Lung (tissue), 12 donors: Measurements from ENCODE around the gene SMARCD1. TPM values are rescaled to one million over a fixed set of nuclear protein-coding genes. Genes with fewer than 3 reads are reported as not detected.

ENCODE experiments used
- ATAC-seq: fragments of 200-7000 bp; cut with Tn5 transposase; one replicate; pipeline ENCODE4 v1.9.1; 2020; ENCODE audit warnings: moderate number of reproducible peaks; ENCODE audit not compliant: insufficient read depth, low FRiP score
- DNase-seq, 3 donors: peaks; one replicate each; pipeline ENCODE4 v3.0.0-alpha.2; 2013 to 2017
- H3K27ac ChIP-seq, 2 donors: one replicate each; pipeline ENCODE4 v1.5.1; 2013; ENCODE audit warnings: mild to moderate bottlenecking in 2 of 2, moderate library complexity in 2 of 2, control low read depth in 1 of 2, inconsistent platforms in 1 of 2, low read depth in 1 of 2, low read length in 1 of 2
- H3K27me3 ChIP-seq, 3 donors: one replicate each; pipeline ENCODE4 v1.5.1; 2013; ENCODE audit warnings: low read length in 2 of 3; ENCODE audit not compliant: control insufficient read depth in 3 of 3, insufficient read depth in 3 of 3
- H3K36me3 ChIP-seq, 4 donors: one replicate each; pipeline ENCODE4 v1.5.1; 2013; ENCODE audit warnings: low read length in 4 of 4, mild to moderate bottlenecking in 1 of 4, moderate library complexity in 1 of 4; ENCODE audit not compliant: control insufficient read depth in 4 of 4, insufficient read depth in 4 of 4
- H3K4me1 ChIP-seq, 5 donors: one replicate each; pipeline ENCODE4 v1.5.1; 2013; ENCODE audit warnings: low read length in 5 of 5, mild to moderate bottlenecking in 2 of 5, moderate library complexity in 1 of 5; ENCODE audit not compliant: control insufficient read depth in 5 of 5, insufficient read depth in 5 of 5
- H3K4me3 ChIP-seq: one replicate; pipeline ENCODE4 v1.5.1; 2013; ENCODE audit warnings: mild to moderate bottlenecking, control low read depth, moderate library complexity
- H3K9ac ChIP-seq, 2 donors: one replicate each; pipeline ENCODE4 v1.5.1; 2013; ENCODE audit warnings: low read length in 2 of 2, control low read depth in 1 of 2; ENCODE audit not compliant: insufficient read depth in 1 of 2
- H3K9me3 ChIP-seq, 4 donors: one replicate each; pipeline ENCODE4 v1.5.1; 2013; ENCODE audit warnings: low read length in 3 of 4, mild to moderate bottlenecking in 1 of 4, moderate library complexity in 1 of 4; ENCODE audit not compliant: control insufficient read depth in 4 of 4, insufficient read depth in 3 of 4
- WGBS, 2 donors: extraction: QIAGEN DNeasy Blood & Tissue Kit; methylation state at CpG; one replicate each; pipeline ENCODE4 v1.1.7; 2013; 5-methylcytosine and 5-hydroxymethylcytosine counted together
- polyA plus RNA-seq, 2 donors: library from polyadenylated mRNA; stranded (reverse); fragments of 200-250 nt; gene quantifications; one replicate each; pipeline ENCODE4 v1.2.1, GENCODE V29; 2013
- total RNA-seq, 2 donors: library from RNA; depleted of rRNA in 1 of 2; stranded (reverse); fragments of >200 nt in 1 of 2; gene quantifications; one replicate each; pipeline ENCODE4 v1.2.1, GENCODE V29; 2014 to 2021
- TF ChIP-seq, protein P1 (sequence below): IDR thresholded peaks from 2 replicates; pipeline ENCODE4 v1.5.1; 2012; ENCODE audit warnings: mild to moderate bottlenecking; ENCODE audit errors: control extremely low read depth, extremely low read depth
- donor health status: control.
- donor health status: control.
- donor health status: Bipolar disorder and iron deficiency.
- donor health status: healthy.
- donor health status: DM: yes; HTN: yes; CAD: no.

SMARCD1 gene
- total and polyA plus RNA-seq, 4 donors = 11.9 to 58.8 (median 41.6) TPM

DNA sequence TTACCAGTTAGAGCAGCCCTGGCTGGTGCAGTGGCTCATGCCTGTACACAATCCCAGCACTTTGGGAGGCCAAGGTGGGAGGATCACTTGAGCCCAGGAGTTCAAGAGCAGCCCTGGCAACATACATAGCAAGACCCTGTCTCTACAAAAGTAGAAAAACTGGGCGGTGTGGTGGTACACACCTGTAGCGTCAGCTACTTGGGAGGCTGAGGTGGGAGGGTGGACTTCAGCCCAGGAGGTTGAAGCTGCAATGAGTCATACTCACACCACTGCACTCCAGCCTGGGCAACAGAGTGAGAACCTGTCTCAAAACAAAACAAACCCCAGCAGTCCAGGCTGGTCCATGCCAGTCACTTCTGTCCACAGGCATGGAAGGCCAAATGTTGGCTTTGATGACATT is 34.2 kb downstream of the SMARCD1 start:
- TF ChIP-seq, protein P1, sequence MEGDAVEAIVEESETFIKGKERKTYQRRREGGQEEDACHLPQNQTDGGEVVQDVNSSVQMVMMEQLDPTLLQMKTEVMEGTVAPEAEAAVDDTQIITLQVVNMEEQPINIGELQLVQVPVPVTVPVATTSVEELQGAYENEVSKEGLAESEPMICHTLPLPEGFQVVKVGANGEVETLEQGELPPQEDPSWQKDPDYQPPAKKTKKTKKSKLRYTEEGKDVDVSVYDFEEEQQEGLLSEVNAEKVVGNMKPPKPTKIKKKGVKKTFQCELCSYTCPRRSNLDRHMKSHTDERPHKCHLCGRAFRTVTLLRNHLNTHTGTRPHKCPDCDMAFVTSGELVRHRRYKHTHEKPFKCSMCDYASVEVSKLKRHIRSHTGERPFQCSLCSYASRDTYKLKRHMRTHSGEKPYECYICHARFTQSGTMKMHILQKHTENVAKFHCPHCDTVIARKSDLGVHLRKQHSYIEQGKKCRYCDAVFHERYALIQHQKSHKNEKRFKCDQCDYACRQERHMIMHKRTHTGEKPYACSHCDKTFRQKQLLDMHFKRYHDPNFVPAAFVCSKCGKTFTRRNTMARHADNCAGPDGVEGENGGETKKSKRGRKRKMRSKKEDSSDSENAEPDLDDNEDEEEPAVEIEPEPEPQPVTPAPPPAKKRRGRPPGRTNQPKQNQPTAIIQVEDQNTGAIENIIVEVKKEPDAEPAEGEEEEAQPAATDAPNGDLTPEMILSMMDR = no peak
- ATAC-seq (no peak), DNase-seq (no peak)
- no peak overlapping the region for H3K9ac ChIP-seq
- peaks cover 9 to 44% (median 15%) of the 10 kb centered on the region in 4 donors for H3K36me3 ChIP-seq
- H3K4me3 ChIP-seq = no peak overlapping the region
- no peak overlapping the region for H3K27ac ChIP-seq
- WGBS, 2 donors = 92 to 99% methylated on average over 2 of the region's 2 CpGs
- H3K4me1 ChIP-seq = peaks cover 0 to 8% (median 0%) of the 10 kb centered on the region in 5 donors
- no peaks in the 10 kb centered on the region for H3K9me3 ChIP-seq
- H3K27me3 ChIP-seq = no peaks in the 10 kb centered on the region

DNA sequence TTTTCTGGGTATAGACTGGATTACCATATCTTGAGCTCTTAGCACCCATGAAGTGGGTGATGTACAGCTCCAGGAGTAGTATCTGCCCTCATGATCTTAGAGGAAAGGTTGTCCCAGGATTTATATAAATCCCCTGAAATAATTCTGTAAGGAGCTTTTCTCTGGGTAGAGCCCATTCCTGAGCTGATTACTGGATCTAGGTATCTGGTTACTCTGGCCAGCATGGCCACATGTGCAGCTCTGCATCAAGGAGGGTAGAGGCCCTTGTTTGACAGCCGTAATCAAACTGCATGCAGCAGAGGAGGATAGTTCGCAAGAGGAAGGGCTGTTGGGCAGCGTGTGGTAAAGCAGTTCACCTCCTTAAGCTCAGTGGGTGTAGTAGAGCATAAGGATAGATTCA is 35.4 kb downstream of the SMARCD1 start:
- TF ChIP-seq, protein P1 = no peak
- Histone ChIP-seq H3K36me3 (peaks cover 9 to 42% (median 15%) of the 10 kb centered on the region in 4 donors), H3K9me3 (no peaks in the 10 kb centered on the region), H3K27ac (no peak overlapping the region), H3K27me3 (no peaks in the 10 kb centered on the region), H3K9ac (no peak overlapping the region), H3K4me1 (peaks cover 0 to 8% (median 0%) of the 10 kb centered on the region in 5 donors), H3K4me3 (no peak overlapping the region)
- DNase-seq (no peak), ATAC-seq (no peak)
- 93 to 94% methylated on average over 3 of the region's 3 CpGs for WGBS, 2 donors

DNA sequence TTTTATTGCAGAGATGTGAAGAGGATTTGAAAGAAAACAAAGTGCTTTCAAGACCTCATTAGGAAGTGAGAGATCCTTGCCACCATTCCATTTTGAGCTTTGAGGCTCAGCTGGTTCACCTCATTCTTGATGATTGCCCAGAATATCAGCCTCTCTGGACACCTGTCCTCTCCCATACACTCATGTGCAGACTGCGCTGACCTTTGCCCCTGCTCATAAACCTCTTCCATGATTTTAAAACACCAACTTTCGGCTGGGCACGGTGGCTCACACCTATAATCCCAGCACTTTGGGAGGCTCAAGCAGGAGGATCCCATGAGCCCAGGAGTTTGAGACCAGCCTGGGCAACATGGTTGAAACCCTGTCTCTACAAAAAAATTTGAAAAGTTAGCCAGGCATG is 35.8 kb downstream of the SMARCD1 start:
- no peak for DNase-seq
- H3K27ac ChIP-seq = no peak overlapping the region
- 92 to 99% methylated on average over 3 of the region's 3 CpGs for WGBS, 2 donors
- H3K4me1 ChIP-seq = peaks cover 0 to 8% (median 0%) of the 10 kb centered on the region in 5 donors
- no peak overlapping the region for H3K4me3 ChIP-seq
- no peaks in the 10 kb centered on the region for H3K27me3 ChIP-seq
- H3K9me3 ChIP-seq = no peaks in the 10 kb centered on the region
- H3K9ac ChIP-seq = no peak overlapping the region
- ATAC-seq = no peak
- TF ChIP-seq, protein P1 = no peak
- H3K36me3 ChIP-seq = peaks cover 9 to 40% (median 15%) of the 10 kb centered on the region in 4 donors

DNA sequence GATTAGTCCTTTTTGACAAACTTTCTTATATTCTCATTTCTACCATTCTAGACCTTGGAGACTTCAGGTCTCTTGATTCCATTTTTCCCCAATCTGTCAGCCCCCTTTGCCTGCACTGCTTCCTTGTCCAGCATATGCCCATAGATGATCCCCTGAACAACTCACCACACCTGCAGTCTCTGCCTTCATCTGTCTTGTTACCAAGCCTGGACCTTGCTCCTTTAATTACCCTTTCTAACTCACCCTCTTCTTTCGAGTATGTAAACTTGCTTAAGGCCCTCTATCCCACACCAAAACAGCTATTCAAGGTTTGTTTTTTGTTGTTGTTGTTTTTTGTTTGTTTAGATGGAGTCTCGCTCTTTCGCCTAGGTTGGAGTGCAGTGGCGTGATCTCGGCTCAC is 36.5 kb downstream of the SMARCD1 start:
- TF ChIP-seq, protein P1 = no peak
- Histone ChIP-seq H3K4me3 (no peak overlapping the region), H3K27ac (no peak overlapping the region), H3K9me3 (no peaks in the 10 kb centered on the region), H3K4me1 (peaks cover 0 to 6% (median 0%) of the 10 kb centered on the region in 5 donors), H3K27me3 (no peaks in the 10 kb centered on the region), H3K9ac (no peak overlapping the region), H3K36me3 (peaks cover 9 to 39% (median 16%) of the 10 kb centered on the region in 4 donors)
- ATAC-seq (no peak), DNase-seq (no peak)
- WGBS, 2 donors = 93 to 97% methylated on average over 5 of the region's 5 CpGs
